A549 (cell line): Measurements from ENCODE around the gene CPSF4.

Source experiments
- GATA3 ChIP-seq: IDR thresholded peaks from 2 replicates; pipeline ENCODE4 v1.6.1; 2012; ENCODE audit warnings: borderline replicate concordance
- RAD21 ChIP-seq, 2 experiments: fragments of >200 bp in 1 of 2; sonication (Bioruptor Twin) in 1 of 2; formaldehyde crosslinking in 1 of 2; IDR thresholded peaks in 1 of 2; conservative IDR thresholded peaks in 1 of 2; 2 replicates in 1 of 2; 3 replicates in 1 of 2; pipeline ENCODE4 v1.6.1; 2012 to 2018; ENCODE audit warnings: inconsistent platforms in 1 of 2
- RCOR1 ChIP-seq: fragments of 150-350 bp; IDR thresholded peaks from 2 replicates; pipeline ENCODE4 v1.6.1; 2014; ENCODE audit warnings: antibody characterized with exemption, low read length, low read depth
- TF ChIP-seq, protein P1 (sequence below): fragments of >200 bp; sonication (Bioruptor Twin); formaldehyde crosslinking; IDR thresholded peaks from 3 replicates; pipeline ENCODE4 v1.5.1; 2016

DNA sequence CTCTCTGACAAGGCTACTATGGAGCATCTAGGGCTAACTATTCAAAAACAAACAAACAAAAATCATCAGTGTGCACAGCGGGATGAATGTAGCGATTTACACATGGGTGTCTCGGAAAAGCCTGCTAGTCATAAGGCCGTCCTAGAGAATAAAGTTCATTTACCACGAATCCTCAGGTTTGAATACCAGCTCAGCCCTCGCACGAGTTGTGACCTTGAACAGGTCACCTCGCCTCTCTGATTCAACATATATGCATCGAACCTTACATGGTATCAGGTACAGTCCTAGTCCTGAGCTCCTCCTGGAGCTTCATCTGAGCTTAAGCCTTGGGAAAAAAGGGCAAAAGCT lies 26.7 kb downstream of the CPSF4 start:
- TF ChIP-seq, protein P1, sequence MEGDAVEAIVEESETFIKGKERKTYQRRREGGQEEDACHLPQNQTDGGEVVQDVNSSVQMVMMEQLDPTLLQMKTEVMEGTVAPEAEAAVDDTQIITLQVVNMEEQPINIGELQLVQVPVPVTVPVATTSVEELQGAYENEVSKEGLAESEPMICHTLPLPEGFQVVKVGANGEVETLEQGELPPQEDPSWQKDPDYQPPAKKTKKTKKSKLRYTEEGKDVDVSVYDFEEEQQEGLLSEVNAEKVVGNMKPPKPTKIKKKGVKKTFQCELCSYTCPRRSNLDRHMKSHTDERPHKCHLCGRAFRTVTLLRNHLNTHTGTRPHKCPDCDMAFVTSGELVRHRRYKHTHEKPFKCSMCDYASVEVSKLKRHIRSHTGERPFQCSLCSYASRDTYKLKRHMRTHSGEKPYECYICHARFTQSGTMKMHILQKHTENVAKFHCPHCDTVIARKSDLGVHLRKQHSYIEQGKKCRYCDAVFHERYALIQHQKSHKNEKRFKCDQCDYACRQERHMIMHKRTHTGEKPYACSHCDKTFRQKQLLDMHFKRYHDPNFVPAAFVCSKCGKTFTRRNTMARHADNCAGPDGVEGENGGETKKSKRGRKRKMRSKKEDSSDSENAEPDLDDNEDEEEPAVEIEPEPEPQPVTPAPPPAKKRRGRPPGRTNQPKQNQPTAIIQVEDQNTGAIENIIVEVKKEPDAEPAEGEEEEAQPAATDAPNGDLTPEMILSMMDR = no peak
- no peak for TF ChIP-seq RAD21 (conservative IDR thresholded peaks at IDR 0.05 in 1 of 2, IDR thresholded peaks at IDR 0.05 in 1 of 2)
- no peak for TF ChIP-seq GATA3
- no peak for TF ChIP-seq RCOR1
